Measurements from ENCODE around the gene ZNF12.

Gene ZNF12

GRCh38 chr7:6654113-6654841 lies 52.5 kb downstream of the ZNF12 start:
- no peak overlapping the region for H2AFZ ChIP-seq (ENCODE audit: low read length)
- no peak overlapping the region for H3K27ac ChIP-seq (ENCODE audit: low read depth, low read length, poor library complexity, severe bottlenecking)
- no peak overlapping the region for H3K4me3 ChIP-seq (ENCODE audit: low read depth, low read length, poor library complexity, severe bottlenecking)
- peaks cover 57% of the 10 kb centered on the region for H3K36me3 ChIP-seq (ENCODE audit: insufficient read depth, low read length)
- no peaks in the 10 kb centered on the region for H3K27me3 ChIP-seq (ENCODE audit: insufficient read depth, low read length)
- H3F3A ChIP-seq (ENCODE audit: insufficient read depth, low read length): no peaks in the 10 kb centered on the region
- H3K4me1 ChIP-seq (ENCODE audit: insufficient read depth, low read length, severe bottlenecking): no peaks in the 10 kb centered on the region
- H4K20me1 ChIP-seq (ENCODE audit: insufficient read depth, low read length): no peaks in the 10 kb centered on the region
- H3K9me2 ChIP-seq (ENCODE audit: low read depth, low read length): no peaks in the 10 kb centered on the region
- no peaks in the 10 kb centered on the region for H3K79me2 ChIP-seq (ENCODE audit: insufficient read depth, low read length)
- TF ChIP-seq CTCF (IDR thresholded peaks at IDR 0.05; ENCODE audit: low read length): no peak
- TF ChIP-seq EZH2 (IDR thresholded peaks at IDR 0.05; ENCODE audit: borderline replicate concordance, low read length): no peak
- no peak overlapping the region for H3K9ac ChIP-seq (ENCODE audit: low read length)
- 0 out of 2 replicates have a peak, but pooled peaks cover 4% of the 10 kb centered on the region for H3K9me3 ChIP-seq (ENCODE audit: low read length)
- no peak overlapping the region for H3K4me2 ChIP-seq (ENCODE audit: low read length)

- no peaks in the 10 kb centered on the region for H3K9me2 ChIP-seq (ENCODE audit: low read depth, low read length)
- no peak overlapping the region for H2AFZ ChIP-seq (ENCODE audit: low read length)
- no peak overlapping the region for H3K27ac ChIP-seq (ENCODE audit: low read depth, low read length, poor library complexity, severe bottlenecking)
- H4K20me1 ChIP-seq (ENCODE audit: insufficient read depth, low read length): no peaks in the 10 kb centered on the region
- H3K9me3 ChIP-seq (ENCODE audit: low read length): 0 out of 2 replicates have a peak, but pooled peaks cover 4% of the 10 kb centered on the region
- H3F3A ChIP-seq (ENCODE audit: insufficient read depth, low read length): no peaks in the 10 kb centered on the region
- no peak overlapping the region for H3K9ac ChIP-seq (ENCODE audit: low read length)
- H3K4me1 ChIP-seq (ENCODE audit: insufficient read depth, low read length, severe bottlenecking): no peaks in the 10 kb centered on the region
- H3K27me3 ChIP-seq (ENCODE audit: insufficient read depth, low read length): no peaks in the 10 kb centered on the region
- H3K4me2 ChIP-seq (ENCODE audit: low read length): no peak overlapping the region
- peaks cover 65% of the 10 kb centered on the region for H3K36me3 ChIP-seq (ENCODE audit: insufficient read depth, low read length)
- TF ChIP-seq CTCF (IDR thresholded peaks at IDR 0.05; ENCODE audit: low read length) (no peak), EZH2 (IDR thresholded peaks at IDR 0.05; ENCODE audit: borderline replicate concordance, low read length) (no peak)
- H3K4me3 ChIP-seq (ENCODE audit: low read depth, low read length, poor library complexity, severe bottlenecking): no peak overlapping the region
- H3K79me2 ChIP-seq (ENCODE audit: insufficient read depth, low read length): no peaks in the 10 kb centered on the region
Measured at GRCh38 chr7:6653071-6654003, 53.4 kb downstream of the ZNF12 start.

GRCh38 chr7:6652446-6653011 lies 54.2 kb downstream of the ZNF12 start:
- H3K36me3 ChIP-seq (ENCODE audit: insufficient read depth, low read length): peaks cover 71% of the 10 kb centered on the region
- TF ChIP-seq EZH2 (IDR thresholded peaks at IDR 0.05; ENCODE audit: borderline replicate concordance, low read length) (no peak), CTCF (IDR thresholded peaks at IDR 0.05; ENCODE audit: low read length) (no peak)
- no peaks in the 10 kb centered on the region for H3K9me2 ChIP-seq (ENCODE audit: low read depth, low read length)
- no peaks in the 10 kb centered on the region for H3K27me3 ChIP-seq (ENCODE audit: insufficient read depth, low read length)
- H3K9ac ChIP-seq (ENCODE audit: low read length): no peak overlapping the region
- no peaks in the 10 kb centered on the region for H3K4me1 ChIP-seq (ENCODE audit: insufficient read depth, low read length, severe bottlenecking)
- no peak overlapping the region for H3K27ac ChIP-seq (ENCODE audit: low read depth, low read length, poor library complexity, severe bottlenecking)
- H3K4me2 ChIP-seq (ENCODE audit: low read length): no peak overlapping the region
- H4K20me1 ChIP-seq (ENCODE audit: insufficient read depth, low read length): no peaks in the 10 kb centered on the region
- H3K79me2 ChIP-seq (ENCODE audit: insufficient read depth, low read length): no peaks in the 10 kb centered on the region
- H3F3A ChIP-seq (ENCODE audit: insufficient read depth, low read length): no peaks in the 10 kb centered on the region
- H3K4me3 ChIP-seq (ENCODE audit: low read depth, low read length, poor library complexity, severe bottlenecking): no peak overlapping the region
- H2AFZ ChIP-seq (ENCODE audit: low read length): no peak overlapping the region
- H3K9me3 ChIP-seq (ENCODE audit: low read length): 0 out of 2 replicates have a peak, but pooled peaks cover 4% of the 10 kb centered on the region

All from OCI-LY1 (cell line).